GM18951 (cell line): ENCODE data around the gene KLC1.

Source experiments
- POLR2A ChIP-seq: IDR thresholded peaks from 4 replicates; pipeline ENCODE4 v1.6.1; 2011; ENCODE audit warnings: mild to moderate bottlenecking; ENCODE audit not compliant: insufficient read length, insufficient read depth; ENCODE audit errors: extremely low read depth
- in situ Hi-C: fragments of 300-500 bp; cut with MboI; formaldehyde crosslinking; loops from one replicate; pipeline ENCODE4 v1.12.0; 2022; ENCODE audit warnings: low sequenced_read_pairs, mixed read lengths, inconsistent platforms; ENCODE audit not compliant: unreplicated experiment

KLC1 gene

DNA sequence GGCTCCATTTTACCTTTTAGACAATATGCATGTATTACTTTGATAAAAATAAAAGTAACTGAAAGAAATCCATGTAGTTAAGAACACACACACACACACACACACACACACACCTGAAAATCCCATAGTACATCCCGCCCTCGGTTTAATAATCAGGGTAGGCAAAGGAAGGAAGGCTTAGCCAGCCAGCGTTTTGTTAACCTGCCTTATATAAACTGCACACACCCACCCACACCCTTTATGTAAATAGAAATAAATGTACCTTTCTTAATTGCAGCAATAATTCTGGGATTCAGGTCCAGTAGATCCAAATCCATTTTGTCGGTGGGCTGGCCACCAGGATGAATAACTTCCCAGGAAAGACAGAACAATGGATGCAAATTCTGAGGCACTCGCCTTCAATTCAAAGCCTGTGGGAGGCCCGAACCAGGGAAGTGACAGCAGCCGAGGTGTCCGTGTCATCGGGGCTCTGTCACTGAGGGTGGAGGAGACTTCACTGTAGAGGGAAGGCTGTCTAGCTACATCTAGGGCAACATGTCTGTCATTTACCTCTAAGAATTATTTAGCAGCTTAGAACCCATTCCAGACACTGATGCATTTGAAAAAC lies 81.9 kb downstream of the KLC1 start:
- in situ Hi-C loops, result no loop called here
- no peak for TF ChIP-seq POLR2A

DNA sequence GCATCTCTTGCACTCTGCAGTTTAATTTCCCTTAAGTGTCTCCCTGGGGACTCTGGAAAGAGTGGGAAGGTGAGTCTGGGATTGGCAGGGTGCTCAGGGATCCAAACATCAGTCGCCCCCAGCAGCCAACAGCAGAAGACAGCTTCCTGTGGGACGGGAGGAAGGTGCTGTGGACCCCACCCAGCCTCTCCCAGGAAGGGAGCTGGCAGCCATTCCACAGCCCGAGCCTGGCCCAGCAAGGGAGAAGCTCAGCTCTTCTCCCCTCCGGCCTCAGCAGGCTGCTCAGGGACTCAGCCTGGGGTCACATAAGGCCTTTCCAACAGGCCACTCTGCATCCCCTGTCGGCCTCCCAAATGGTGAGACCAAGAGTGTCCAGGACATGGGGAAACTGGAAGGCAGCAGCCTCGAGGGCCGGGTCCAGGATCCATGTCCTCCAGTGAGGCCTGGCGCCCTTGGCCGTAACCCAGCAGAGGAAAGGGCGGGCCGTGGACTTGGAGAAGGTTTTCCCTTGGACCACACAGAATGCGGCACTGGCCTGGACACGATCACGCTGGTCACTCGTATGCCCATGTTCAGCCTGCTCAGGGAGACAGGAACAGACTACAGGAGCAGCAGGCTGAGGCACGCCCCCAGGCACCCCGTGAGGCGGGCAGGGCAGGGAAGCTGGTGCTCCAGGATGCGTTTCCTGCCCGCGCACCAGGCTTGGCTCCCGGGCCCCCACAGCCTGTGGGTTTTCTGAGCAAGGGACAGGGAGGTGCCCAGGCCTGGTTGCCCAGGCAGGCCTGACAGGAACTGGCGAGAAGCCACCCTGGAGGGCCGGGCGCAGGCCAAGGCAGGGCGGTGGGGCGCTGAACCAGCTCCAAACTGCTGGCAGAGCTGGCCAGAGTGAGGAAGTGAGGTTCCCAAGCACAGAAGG lies 82.8 kb downstream of the KLC1 start:
- no peak for TF ChIP-seq POLR2A
- in situ Hi-C loops, result no loop called here

- in situ Hi-C loops, result no loop called here
- TF ChIP-seq POLR2A, result peak; percentile 21
Measured at GRCh38 chr14:103712633-103713247, 83.7 kb downstream of the KLC1 start.

DNA sequence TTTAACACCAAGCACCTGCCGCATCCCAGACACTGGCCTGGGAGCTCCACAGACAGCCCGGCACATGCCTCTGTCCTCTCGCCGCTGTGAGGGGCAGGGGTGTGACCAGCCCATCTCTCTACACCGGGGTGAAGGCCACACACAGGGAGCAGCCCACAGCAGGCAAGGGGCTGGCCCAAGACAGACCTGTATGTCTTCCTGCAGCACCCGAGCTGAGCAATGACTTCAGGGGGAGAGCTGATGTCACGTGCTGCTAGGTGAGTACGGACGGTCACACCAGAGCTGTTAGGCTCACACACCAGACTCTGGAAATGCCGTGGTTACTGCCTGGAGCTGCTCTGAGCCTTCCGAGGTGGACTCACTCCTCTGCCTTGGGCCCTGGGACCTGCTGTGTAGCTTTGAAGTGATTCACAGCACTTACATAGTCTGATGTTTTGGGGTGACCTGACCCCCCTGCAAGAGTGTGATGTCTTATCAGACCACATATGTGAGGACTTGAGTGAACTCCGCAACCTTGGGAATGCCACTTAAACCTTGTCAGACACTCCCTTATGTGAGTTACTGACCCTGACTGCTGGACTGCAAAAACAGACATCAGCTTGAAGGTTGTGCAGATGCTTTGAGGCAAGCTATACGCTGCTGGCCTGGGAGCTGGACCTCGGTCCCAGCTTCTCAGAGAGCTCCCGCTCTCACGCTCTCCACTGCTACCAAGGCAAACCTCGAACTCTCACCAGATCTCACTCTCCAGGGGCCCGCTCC lies 84.5 kb downstream of the KLC1 start:
- in situ Hi-C loops, result no loop called here
- TF ChIP-seq POLR2A, result no peak

- TF ChIP-seq POLR2A, result no peak
- in situ Hi-C loops, result no loop called here
Measured at GRCh38 chr14:103714063-103714724, 85.2 kb downstream of the KLC1 start.

DNA sequence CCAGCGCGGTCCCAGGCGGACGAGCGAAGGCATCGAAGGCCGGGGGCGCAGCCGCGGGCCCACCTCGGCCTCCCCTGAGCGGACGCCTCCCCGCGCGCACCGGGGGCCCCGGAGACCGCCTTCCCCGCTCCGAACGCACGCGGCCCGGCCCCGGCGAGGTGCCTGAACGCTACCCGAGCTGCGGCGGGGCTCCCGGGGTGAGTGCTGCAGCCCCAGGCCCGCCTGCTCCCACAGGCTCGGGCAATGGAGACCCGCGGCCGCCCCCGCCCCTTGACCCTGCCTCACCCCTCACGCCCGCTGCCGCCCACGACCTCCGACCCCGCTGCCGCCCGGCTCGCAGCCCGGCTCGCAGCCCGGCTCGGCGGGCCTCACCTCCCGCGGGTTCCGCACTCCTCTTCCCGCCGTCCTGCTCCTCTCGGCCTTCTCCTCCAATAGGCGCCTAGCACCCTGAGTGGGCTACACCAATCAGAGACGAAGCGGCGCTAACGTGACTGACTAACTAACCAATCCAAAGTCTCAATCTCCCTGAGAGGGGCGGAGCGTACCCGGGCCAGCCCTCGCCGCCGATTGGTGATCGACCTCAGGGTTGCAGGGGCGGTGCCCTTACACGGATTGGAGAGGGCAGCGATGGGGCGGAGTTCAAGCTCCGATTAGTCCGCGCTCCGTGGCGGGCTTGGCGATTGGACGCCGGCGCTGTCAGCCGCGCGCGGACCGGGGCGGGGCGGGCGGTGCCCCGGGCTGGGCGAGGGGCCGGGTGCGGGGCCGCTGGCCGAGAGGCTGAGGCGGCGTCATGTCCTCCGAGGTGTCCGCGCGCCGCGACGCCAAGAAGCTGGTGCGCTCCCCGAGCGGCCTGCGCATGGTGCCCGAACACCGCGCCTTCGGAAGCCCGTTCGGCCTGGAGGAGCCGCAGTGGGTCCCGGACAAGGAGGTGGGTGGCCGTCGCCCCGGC lies 86.3 kb downstream of the KLC1 start, which contains the start of the genes XRCC3 and ZFYVE21:
Gene XRCC3 (minus strand): TSS at position 400 of the 949 bp plus-strand sequence. CDS start 4,364 bp downstream, outside the sequence.
Gene ZFYVE21 (plus strand): TSS at position 759 of the 949 bp plus-strand sequence. CDS start 32 bp downstream, at position 791.
- TF ChIP-seq POLR2A, result peak; percentile 92
- in situ Hi-C loops, result no loop called here

- in situ Hi-C loops, result no loop called here
- TF ChIP-seq POLR2A, result no peak
Measured at GRCh38 chr14:103716091-103716801, 87.2 kb downstream of the KLC1 start.

GRCh38 chr14:103716899-103717411 lies 87.9 kb downstream of the KLC1 start:
- in situ Hi-C loops, result no loop called here
- TF ChIP-seq POLR2A, result no peak

DNA sequence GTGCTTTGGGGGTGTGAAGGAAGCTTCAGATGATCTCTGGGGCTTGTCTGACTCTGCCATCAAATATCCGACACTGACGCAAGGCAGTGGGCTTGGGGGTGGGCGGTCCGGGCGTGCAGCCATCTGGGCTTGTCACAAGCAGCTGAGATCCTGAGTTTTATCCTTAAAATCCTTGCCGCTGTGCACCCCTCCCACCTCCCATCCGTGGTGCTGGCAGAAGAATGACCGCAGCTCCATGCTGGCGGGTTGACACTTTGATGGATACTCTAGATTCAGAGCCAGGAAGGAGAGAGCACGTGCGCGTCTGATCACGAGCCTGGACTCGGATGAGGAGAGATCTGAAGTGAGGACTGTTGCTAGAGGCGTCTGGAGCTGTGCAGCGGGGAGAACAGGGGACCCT lies 89.6 kb downstream of the KLC1 start:
- no peak for TF ChIP-seq POLR2A
- in situ Hi-C loops, result no loop called here

DNA sequence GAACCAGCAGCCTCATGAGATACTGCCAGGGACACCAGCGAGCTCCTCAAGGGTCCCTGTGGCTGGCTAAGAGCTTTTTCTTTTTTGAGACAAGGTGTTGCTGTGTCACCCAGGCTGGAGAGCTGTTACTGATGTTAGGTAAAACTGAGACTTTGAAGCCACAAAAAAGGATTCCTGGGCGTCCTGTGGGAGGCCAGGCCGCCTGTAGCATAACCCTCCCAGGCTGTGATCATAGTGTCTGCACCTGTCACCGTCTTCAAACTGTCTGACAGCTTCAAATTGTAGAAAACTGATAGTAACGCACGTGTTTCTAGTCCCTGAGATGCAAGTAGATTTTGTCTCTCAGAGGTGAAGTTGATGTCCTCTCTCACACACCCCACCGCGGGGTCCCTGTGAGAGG lies 90.7 kb downstream of the KLC1 start:
- no peak for TF ChIP-seq POLR2A
- in situ Hi-C loops, result no loop called here
